GM21619 (cell line): Measurements from ENCODE around the gene MORN1.
A peak's percentile ranks its signal among the peaks of the same experiment; 100 is the strongest.

Experiments
- ATAC-seq: cut with Tn5 transposase; IDR thresholded peaks from one replicate; pipeline ENCODE4 v1.9.1; 2021; ENCODE audit not compliant: unreplicated experiment

MORN1 gene

GRCh38 chr1:2405588-2406295, 14.4 kb upstream of the MORN1 start:
- ATAC-seq, result no peak

DNA sequence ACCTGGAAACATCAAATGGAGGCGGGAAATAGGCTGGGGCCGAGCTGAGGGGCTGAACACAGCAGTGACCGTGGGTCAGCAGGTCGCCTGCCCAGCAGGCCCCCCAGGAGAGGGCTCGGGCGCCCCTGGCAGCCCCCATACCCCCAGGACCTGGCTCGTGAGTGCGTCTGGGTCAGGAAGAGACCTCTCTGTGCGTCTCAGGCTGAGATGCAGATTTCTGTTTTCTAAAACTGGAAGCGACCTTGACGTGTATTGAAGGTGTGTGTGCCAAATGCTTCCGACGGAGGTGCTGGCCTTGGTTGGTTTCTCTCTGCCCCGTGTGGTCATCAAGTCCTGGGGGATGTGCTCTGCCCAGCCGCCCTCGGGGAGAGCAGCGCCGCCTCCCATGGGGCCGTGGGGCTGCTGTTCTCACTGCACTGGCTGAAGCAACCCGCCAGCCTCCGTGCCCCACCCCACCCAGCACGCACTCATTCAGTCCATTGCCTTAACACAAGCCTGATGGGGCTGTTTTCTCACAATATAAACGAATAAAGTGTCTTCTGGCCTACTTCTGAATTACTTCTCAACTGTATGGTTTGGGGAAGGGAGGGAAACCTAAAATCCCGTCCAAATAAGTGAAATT, 13.6 kb upstream of the MORN1 start:
- no peak for ATAC-seq

DNA sequence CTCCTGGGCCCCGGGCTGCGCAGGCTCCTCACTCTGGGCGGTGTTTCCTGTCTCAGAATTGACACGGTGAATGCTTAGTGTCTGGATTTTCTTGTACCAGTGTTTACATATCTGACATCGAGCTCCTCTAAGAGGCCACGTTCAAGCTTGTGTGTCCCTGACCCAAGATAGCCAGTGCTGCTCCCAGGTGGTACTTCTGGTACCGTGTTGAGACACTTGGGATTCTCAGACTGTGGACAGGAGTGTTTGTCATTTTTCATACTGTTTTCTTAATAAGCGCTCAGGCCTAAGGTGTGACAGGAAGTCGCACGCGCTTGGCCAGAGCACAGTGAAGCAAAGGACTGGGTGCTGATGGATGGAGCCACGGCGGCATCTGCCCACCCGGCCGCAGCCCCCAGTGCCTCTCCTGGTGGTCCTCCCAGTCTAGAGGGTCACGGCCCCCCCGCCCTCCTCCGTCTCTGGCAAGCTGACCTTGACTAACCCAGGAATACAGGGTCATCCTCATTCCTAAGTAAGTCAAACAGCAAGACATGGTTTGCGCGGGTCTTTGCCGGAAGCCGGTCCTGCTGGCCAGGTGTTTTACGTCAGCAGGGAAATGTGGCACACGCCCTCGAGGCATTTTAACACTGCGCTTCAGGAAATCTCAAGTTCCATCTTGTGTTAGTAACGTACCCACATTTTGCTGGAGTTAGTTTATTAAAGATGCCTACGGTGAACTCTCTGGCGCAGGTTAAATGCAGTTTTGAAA, 13.0 kb upstream of the MORN1 start:
- no peak for ATAC-seq

GRCh38 chr1:2403273-2403672, 11.9 kb upstream of the MORN1 start:
- ATAC-seq, result no peak

DNA sequence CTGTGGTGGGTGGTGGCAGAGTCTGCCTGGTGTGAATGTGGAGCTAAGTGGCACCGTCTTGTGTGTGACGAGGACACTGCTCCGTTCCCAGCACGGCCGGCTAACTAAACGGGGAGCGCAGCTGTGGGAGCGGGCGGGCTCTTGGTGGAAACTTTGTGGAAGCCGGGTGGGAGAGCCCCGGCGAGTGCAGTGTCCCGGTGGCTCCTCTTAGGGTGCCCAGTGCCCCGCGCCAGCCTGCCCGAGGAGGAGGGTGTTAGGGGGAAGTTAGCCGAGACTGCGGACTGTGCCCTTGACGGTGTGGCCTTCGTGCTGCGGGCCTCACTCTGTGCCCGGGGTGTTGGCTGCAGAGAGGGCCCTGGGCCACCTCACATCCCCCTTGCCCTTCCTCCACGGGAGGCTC, 11.1 kb upstream of the MORN1 start:
- no peak for ATAC-seq

GRCh38 chr1:2400950-2401649, 9.7 kb upstream of the MORN1 start:
- no peak for ATAC-seq

DNA sequence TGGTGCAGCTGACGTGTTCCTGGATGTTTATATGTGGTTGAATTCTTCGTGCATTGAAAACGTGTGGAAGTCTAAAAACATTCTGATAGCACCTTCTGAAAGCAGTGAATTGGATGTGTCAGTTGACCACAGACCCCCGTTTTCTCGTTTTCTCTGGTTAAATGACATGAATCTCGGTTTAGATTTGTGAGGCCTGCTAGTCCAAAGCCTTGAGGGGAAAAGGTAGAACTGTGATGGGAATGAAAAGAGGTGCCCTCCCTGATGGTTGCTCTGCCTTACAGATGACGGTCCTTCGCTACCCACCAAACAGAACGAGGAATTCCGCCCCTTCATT, 9.2 kb upstream of the MORN1 start:
- no peak for ATAC-seq

DNA sequence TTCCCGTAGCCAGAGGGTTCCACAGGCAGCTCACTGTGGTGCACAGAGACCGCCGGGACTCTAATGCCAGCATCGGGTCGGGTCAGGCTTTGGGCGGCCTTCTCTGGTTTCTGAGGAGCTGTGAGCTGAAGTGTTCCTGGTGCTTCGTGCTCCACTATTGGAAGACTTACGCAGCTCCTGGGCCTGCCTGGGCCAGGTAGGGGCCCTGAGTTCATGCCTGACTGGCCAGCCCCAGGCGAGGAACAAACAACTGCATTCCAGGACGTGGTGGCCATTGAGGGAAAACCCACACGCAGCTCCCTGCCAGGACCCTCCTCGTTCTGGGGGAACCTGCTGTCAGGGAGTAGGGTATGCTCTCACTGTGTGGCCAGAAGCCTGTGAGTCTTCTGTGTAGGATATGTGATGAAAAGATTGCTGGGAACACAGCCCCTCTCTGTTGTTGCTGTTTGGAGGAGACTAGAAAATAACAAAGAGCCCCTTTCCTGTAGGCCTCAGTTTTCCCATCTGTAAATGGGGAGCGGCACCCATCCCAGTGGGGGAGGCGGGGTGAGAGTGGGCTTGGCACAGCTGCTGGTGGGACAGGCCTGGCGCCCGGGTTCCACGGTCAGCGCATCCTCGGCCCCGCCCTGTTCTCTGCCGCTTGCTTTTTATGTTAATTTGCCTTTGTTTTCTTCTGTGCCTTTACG, 8.7 kb upstream of the MORN1 start:
- no peak for ATAC-seq

DNA sequence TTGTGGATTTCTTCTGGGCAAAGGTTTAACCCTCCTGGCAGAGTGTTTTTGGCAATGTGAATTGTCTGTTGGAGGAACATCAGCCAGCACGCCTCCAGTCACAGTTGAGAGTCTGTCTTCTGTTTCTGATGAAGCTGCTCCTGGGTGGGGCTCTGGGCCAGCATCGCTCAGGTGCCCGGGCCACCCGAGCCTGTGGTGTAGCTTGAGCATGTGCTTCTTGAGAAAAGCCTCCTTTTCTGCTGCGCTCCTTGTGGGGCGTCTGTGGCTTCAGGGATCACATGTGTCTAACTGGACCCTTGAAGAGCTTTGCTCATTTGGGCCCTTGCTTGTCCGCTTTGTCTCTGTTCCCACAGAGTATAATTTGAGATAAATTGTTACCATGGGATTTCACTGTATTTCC, 7.5 kb upstream of the MORN1 start:
- no peak for ATAC-seq

GRCh38 chr1:2397007-2397679, 5.8 kb upstream of the MORN1 start:
- ATAC-seq, result no peak

DNA sequence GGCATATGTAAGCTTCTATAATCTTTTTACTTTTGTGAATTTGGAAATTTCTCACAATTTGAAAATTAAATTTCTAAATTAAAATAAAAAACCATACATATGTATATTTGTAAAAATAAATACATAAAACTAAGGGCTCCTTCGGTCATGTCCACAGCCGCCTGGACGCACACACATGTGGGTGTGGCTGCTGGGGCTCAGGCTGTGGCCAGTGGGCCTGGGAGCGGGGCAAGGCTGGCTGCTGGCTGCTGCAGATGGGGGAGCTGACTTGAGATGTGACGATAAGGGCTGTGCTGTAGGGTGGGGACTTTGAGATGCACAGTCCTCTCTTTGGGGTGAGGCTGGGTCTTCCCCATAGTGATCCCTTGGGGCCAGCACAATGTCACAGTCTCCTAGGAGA, 5.1 kb upstream of the MORN1 start:
- ATAC-seq, result no peak

DNA sequence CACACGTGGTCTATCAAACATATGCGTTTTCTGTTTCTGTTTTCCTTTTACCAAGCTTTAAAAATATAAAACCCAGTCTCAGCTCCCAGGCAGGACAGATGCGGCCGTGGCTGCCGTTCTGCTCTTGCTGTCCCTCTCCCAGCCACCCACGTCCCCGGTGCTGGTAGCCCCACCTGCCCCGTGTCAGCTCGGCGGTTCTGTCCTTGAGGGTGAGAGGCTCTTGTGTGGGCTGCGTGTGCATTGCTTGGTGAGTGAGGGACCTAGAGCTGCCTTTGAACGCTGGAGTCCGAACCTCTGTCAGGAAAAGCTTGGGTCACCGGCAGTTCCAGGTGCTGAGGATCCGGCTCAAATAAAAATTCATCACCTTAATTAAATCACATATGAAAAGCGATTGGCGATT, 4.7 kb upstream of the MORN1 start:
- no peak for ATAC-seq

GRCh38 chr1:2395245-2395644, 3.9 kb upstream of the MORN1 start:
- no peak for ATAC-seq

DNA sequence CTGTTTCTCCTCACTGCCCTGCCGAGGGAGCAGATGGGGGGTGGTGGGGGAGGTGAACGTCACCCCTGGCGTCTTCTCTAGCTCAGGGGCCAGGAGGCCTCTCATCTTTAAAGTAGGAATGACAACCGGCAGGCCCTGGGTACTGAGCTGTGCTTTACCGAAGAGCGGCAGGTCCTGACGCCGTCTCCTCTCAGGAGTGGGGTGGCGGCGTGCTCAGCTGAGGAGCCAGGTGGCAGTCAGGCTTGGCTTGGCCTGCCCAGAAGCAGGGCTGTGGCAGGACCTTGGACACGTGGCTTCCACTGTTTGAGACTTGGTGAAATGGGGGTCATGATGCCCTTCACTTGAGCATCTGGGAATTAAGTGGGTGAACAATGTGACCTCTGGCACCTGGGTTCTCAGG, 3.4 kb upstream of the MORN1 start:
- ATAC-seq, result no peak

DNA sequence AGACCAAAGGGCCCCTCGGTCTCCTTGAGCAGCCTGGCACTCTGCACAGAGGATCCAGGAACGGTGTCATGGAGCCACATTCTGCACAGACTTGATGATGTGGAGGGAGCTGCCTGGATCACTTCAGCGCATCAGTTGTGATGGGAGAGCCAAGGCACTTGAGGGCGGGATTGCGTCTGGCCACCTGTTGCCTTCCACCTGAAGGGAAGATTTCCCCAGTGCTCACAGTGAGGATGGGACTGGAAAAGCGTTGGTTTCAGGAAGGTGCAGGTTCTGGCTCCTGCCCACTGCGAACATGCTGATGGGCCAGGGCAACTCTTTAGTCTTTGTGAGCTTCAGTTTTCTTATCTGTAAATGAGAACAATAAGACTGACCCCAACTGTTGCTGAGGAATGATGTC, 2.9 kb upstream of the MORN1 start:
- no peak for ATAC-seq

- ATAC-seq, result no peak
Measured at GRCh38 chr1:2393471-2393877, 2.1 kb upstream of the MORN1 start.

DNA sequence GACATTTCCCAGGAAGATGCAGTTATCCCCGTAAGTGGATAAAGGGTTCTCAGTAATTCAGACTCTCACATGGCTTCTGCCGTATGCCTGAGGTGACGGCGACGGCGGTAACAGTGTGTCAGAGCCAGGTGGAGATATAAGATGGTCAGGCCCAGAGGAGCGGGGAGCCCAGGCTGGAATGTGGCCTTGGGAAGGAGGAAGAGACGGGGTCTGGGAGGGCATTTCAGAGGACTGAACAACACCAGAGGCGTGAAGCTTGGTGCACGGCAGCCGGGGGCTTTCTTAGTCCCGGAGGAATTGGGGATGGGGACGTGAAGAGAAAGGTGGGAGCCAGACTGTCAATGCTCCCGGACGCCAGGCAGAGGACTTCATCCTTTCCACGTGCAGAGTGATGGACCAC, 1.3 kb upstream of the MORN1 start:
- no peak for ATAC-seq

GRCh38 chr1:2391931-2392509, 666 bp upstream of the MORN1 start:
- ATAC-seq, result peak; percentile 14

DNA sequence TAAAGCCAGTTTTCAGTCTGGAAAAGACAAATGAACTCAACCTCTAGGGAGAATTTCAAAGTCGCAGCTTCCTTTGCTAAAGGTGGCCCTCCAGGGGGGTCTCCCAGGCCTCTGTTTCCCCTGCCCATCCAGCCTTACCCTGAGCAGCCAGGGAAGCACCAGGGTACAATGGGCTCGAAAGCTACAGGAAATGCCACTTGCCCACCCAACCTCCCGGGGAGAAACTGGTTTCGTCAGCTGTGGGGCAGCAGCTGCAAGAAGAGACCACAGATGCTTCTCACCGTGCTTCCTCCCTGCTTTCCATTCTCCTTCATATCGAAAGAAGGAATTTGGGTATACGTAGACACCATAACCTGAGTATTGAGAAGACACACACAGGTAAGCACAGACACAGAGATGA, 1.7 kb downstream of the MORN1 start:
- no peak for ATAC-seq
